Muscle of leg (tissue), 11 donors: ENCODE data around the gene C2. TPM values are rescaled to one million over a fixed set of nuclear protein-coding genes. Genes with fewer than 3 reads are reported as not detected.

Experiments
- DNase-seq: peaks from one replicate; pipeline ENCODE4 v3.0.0; 2013
- H3K27ac ChIP-seq: one replicate; pipeline ENCODE4 v1.5.1; 2013; ENCODE audit warnings: mild to moderate bottlenecking, low read length, control low read depth
- H3K27me3 ChIP-seq: one replicate; pipeline ENCODE4 v1.6.1; 2013; ENCODE audit warnings: low read length; ENCODE audit not compliant: control insufficient read depth, insufficient read depth
- H3K36me3 ChIP-seq: one replicate; pipeline ENCODE4 v1.6.1; 2013; ENCODE audit warnings: low read length; ENCODE audit not compliant: control insufficient read depth, insufficient read depth
- H3K4me1 ChIP-seq: one replicate; pipeline ENCODE4 v1.6.1; 2013; ENCODE audit warnings: low read length; ENCODE audit not compliant: control insufficient read depth, insufficient read depth
- H3K4me3 ChIP-seq: one replicate; pipeline ENCODE4 v1.5.1; 2013; ENCODE audit warnings: low read length, control low read depth
- H3K9me3 ChIP-seq: replicated peaks from 2 replicates; pipeline ENCODE4 v1.6.1; 2013; ENCODE audit warnings: low read depth, low read length; ENCODE audit not compliant: control insufficient read depth
- WGBS: methylation state at CpG from one replicate; pipeline ENCODE4 v1.1.5; 2013; ENCODE audit warnings: missing lambda C conversion rate; ENCODE audit not compliant: insufficient coverage; 5-methylcytosine and 5-hydroxymethylcytosine counted together
- polyA plus RNA-seq, 8 donors: library from polyadenylated mRNA; unstranded; fragments of 120-200 nt; gene quantifications; one replicate each; pipeline versions ENCODE4 v1.2.1 to v1.2.3, GENCODE V29; 2013; ENCODE audit warnings: inconsistent platforms in 1 of 8, low replicate concordance in 1 of 8; ENCODE audit not compliant: insufficient read length in 8 of 8, insufficient read depth in 1 of 8
- total RNA-seq: library from RNA; stranded (reverse); fragments of 120-200 nt; gene quantifications from one replicate; pipeline ENCODE4 v1.2.4, GENCODE V29; 2013

C2 gene
- total and polyA plus RNA-seq, 9 donors, result 3.3 to 9.5 (median 4.9) TPM

GRCh38 chr6:31898383-31899011 is 29.0 kb upstream of the C2 start:
- WGBS, result 0% methylated on average over 1 of the region's 8 CpGs
- Histone ChIP-seq H3K4me1 (peaks cover 32% of the 10 kb centered on the region), H3K9me3 (no peaks in the 10 kb centered on the region), H3K4me3 (peak overlapping the region; percentile 72), H3K27me3 (no peaks in the 10 kb centered on the region), H3K27ac (peak overlapping the region; percentile 92), H3K36me3 (peaks cover 22% of the 10 kb centered on the region)
- peak; percentile 68 for DNase-seq

GRCh38 chr6:31899215-31899614 is 28.3 kb upstream of the C2 start:
- Histone ChIP-seq H3K27me3 (no peaks in the 10 kb centered on the region), H3K9me3 (no peaks in the 10 kb centered on the region), H3K4me3 (no peak overlapping the region), H3K36me3 (peaks cover 18% of the 10 kb centered on the region), H3K4me1 (peaks cover 32% of the 10 kb centered on the region), H3K27ac (no peak overlapping the region)
- DNase-seq, result no peak
- WGBS, result 48% methylated on average over 5 of the region's 5 CpGs

GRCh38 chr6:31899882-31900722 is 27.4 kb upstream of the C2 start:
- Histone ChIP-seq H3K4me1 (peaks cover 32% of the 10 kb centered on the region), H3K36me3 (peaks cover 10% of the 10 kb centered on the region), H3K9me3 (no peaks in the 10 kb centered on the region), H3K27ac (no peak overlapping the region), H3K27me3 (no peaks in the 10 kb centered on the region), H3K4me3 (no peak overlapping the region)
- 77% methylated on average over 36 of the region's 49 CpGs for WGBS
- DNase-seq, result no peak

- Histone ChIP-seq H3K4me3 (peak overlapping the region; percentile 74), H3K27me3 (no peaks in the 10 kb centered on the region), H3K4me1 (peaks cover 32% of the 10 kb centered on the region), H3K36me3 (peaks cover 8% of the 10 kb centered on the region), H3K9me3 (no peaks in the 10 kb centered on the region), H3K27ac (peak overlapping the region; percentile 92)
- DNase-seq, result peak; percentile 29
- WGBS, result 20% methylated on average over 25 of the region's 29 CpGs
Measured at GRCh38 chr6:31900917-31901414, 26.6 kb upstream of the C2 start.

- H3K4me3 ChIP-seq, result peak overlapping the region; percentile 74
- H3K36me3 ChIP-seq, result peaks cover 6% of the 10 kb centered on the region
- no peaks in the 10 kb centered on the region for H3K27me3 ChIP-seq
- peaks cover 30% of the 10 kb centered on the region for H3K4me1 ChIP-seq
- WGBS, result 1% methylated on average over 10 of the region's 45 CpGs
- DNase-seq, result peak; percentile 78
- H3K27ac ChIP-seq, result peak overlapping the region; percentile 92
- no peaks in the 10 kb centered on the region for H3K9me3 ChIP-seq
Measured at GRCh38 chr6:31901415-31901952, 26.0 kb upstream of the C2 start.

GRCh38 chr6:31901953-31902643 is 25.4 kb upstream of the C2 start, which contains the start of gene ZBTB12:
TSS of gene ZBTB12 (minus strand) at chr6:31902086. CDS start at chr6:31901305, 781 bp downstream.
- under 1% methylated on average over 44 of the region's 77 CpGs for WGBS
- peaks cover 5% of the 10 kb centered on the region for H3K36me3 ChIP-seq
- H3K4me1 ChIP-seq, result peaks cover 25% of the 10 kb centered on the region

GRCh38 chr6:31903957-31904356 is 23.6 kb upstream of the C2 start:
- 91% methylated on average over 1 of the region's 3 CpGs for WGBS
- H3K36me3 ChIP-seq, result peaks cover 5% of the 10 kb centered on the region
- H3K27ac ChIP-seq, result no peak overlapping the region

More at GRCh38 chr6:31901953-31902643, 25.4 kb upstream of the C2 start, which contains the start of gene ZBTB12:
- Histone ChIP-seq H3K27me3 (no peaks in the 10 kb centered on the region), H3K27ac (peak within 1 kb of the TSS; percentile 92), H3K9me3 (no peaks in the 10 kb centered on the region), H3K4me3 (peak within 1 kb of the TSS; percentile 74)
- DNase-seq, result peak; percentile 99

GRCh38 chr6:31905041-31905440 is 22.5 kb upstream of the C2 start:
- no peak overlapping the region for H3K4me3 ChIP-seq
- peaks cover 14% of the 10 kb centered on the region for H3K4me1 ChIP-seq

More at GRCh38 chr6:31903957-31904356, 23.6 kb upstream of the C2 start:
- Histone ChIP-seq H3K4me3 (no peak overlapping the region), H3K4me1 (peaks cover 19% of the 10 kb centered on the region), H3K27me3 (peaks cover 3% of the 10 kb centered on the region), H3K9me3 (no peaks in the 10 kb centered on the region)
- DNase-seq, result no peak

GRCh38 chr6:31906122-31906521 is 21.4 kb upstream of the C2 start:
- H3K4me1 ChIP-seq, result peaks cover 9% of the 10 kb centered on the region
- no peaks in the 10 kb centered on the region for H3K9me3 ChIP-seq
- H3K36me3 ChIP-seq, result no peaks in the 10 kb centered on the region
- 2% methylated on average over 3 of the region's 4 CpGs for WGBS
- no peak for DNase-seq
- no peak overlapping the region for H3K27ac ChIP-seq
- no peak overlapping the region for H3K4me3 ChIP-seq
- peaks cover 3% of the 10 kb centered on the region for H3K27me3 ChIP-seq

More at GRCh38 chr6:31905041-31905440, 22.5 kb upstream of the C2 start:
- H3K27ac ChIP-seq, result no peak overlapping the region
- WGBS, result no CpG with 5 or more reads among the region's 1 CpG
- DNase-seq, result no peak
- H3K27me3 ChIP-seq, result peaks cover 3% of the 10 kb centered on the region
- no peaks in the 10 kb centered on the region for H3K9me3 ChIP-seq
- H3K36me3 ChIP-seq, result no peaks in the 10 kb centered on the region
